M059J (cell line): ENCODE data around the gene CAPN14. TPM values are rescaled to one million over a fixed set of nuclear protein-coding genes. Genes with fewer than 3 reads are reported as not detected.
A peak's percentile ranks its signal among the peaks of the same experiment; 100 is the strongest.

Experiments used
- DNase-seq: peaks from one replicate; pipeline ENCODE4 v3.0.0-alpha.2; 2012; ENCODE audit warnings: low read depth
- total RNA-seq: library from RNA; depleted of rRNA; stranded (reverse); fragments of >200 nt; shearing (Covaris generic); gene quantifications from 2 replicates; pipeline ENCODE4 v1.2.3, GENCODE V29; 2014

CAPN14 gene
- total RNA-seq, 1 experiment from 2014 or later, result 0.30 TPM

DNA sequence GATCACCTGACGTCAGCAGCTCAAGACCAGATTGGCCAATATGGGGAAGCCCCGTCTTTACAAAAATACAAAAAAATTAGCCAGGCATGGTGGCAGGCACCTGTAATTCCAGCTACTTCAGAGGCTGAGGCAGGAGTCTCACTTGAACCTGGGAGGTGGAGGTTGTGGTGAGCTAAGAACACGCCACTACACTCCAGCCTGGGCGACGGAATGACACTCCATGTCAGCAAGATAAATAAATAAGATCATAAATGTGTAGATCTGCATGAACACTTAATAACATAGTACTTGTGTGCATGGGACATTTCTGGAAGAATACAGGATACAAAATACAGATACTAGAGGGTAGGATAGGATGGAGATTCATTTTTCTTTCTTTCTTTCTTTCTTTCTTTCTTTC lies 25.7 kb upstream of the CAPN14 start:
- DNase-seq, result no peak

DNA sequence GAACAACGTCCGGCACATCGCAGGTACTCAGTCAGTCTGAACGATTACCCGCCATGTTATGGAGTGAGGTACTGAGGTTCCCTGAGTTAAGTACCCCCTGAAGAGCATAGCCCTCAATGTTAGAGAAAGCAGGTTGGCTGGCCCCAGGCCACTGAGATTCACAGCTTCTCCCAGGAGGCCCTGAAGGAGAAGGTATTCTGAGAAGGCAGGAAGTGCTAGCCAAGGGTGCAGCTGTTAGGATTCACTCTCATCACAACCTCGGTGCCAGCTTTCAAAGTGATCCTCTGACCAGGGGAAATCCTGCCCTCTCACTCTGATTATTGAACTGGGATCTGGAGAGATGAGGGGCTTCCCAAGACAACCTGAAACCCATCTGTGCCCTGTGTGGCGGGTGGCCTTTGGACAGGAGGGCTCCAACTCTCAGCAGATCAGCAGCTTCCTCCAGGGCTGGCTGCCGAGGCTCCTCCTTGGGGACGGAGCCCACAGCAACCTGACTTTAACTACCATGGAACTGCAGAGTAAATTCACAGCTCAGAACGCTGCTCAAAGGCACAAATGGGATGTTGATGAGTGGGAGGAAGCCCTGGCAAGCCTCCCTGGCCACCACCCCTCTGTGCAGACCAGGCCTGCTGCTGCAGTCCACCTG lies 24.4 kb upstream of the CAPN14 start:
- no peak for DNase-seq

DNA sequence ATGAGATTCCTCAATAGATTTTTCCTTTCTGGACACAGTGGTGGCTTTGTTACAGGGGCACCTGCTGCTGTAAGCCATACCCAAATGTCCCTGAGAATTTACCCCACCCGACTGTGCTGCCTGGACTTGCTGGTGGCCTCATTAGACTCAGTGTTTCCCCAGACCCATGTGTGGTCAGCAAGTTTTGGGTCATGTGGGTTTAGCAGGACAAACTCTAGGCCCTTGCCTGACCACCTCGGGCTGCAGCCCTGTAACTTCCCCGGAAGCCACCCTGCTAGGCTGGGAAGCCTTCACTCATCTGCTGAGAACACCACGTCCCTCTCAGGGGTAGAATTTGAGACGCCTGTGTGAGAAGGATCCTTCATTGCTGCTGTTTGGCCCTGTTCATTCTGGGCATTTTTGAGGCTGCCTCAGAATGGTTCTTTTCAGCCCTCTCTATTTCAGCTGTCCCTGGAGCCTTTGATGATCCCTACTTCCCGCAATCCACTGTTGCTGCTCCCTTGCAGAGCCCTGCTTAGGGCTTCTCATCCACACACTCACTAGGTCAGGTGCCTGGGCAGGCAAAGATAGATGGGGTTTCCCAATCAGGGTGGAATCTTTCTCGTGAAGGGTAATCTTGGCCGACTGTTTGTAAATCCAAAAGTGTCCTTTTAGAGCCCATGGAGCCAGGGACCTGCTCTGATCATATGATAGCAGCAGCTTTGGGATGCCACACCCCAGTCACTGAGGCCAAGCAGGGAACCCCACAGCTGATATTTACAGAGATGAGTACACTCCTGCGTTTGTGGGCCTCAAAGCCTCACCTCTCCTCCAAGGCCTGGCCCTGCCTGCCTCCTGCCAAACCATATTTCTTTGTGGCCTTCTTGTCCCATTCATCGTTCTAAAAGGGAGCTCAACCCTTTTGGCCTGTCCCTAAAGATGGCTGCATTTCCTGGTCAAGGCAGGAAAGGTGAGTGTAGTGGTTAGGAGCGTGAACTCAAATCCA lies 23.4 kb upstream of the CAPN14 start:
- no peak for DNase-seq

DNA sequence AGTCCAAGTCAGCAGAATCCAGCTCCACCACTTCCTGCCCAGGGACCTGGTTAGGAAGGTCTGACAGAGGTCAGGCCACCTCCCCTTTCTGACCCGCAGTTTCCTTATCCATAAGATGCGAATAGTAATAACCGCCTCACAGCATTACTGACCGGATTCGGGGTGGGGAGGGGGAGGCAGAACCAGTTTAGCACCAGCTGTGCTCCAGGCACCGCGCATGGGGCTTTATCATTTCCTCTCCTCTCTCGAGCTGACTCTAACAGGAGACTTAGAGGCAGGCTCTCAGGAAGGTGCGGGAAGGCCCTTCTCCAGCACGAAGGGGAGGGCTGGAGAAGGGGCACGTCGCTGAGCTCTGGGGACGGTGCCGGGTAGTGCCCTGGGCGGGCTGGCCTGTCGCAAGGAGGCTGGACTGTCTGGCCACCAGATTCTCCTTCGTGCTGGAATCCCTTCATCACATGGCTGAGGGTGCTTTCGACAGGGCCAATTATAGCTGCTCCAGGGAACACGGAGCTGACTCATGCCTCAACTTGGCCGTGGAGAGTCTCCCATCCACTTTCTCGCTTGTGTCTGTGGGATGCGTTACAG lies 22.4 kb upstream of the CAPN14 start:
- DNase-seq, result peak; percentile 24

DNA sequence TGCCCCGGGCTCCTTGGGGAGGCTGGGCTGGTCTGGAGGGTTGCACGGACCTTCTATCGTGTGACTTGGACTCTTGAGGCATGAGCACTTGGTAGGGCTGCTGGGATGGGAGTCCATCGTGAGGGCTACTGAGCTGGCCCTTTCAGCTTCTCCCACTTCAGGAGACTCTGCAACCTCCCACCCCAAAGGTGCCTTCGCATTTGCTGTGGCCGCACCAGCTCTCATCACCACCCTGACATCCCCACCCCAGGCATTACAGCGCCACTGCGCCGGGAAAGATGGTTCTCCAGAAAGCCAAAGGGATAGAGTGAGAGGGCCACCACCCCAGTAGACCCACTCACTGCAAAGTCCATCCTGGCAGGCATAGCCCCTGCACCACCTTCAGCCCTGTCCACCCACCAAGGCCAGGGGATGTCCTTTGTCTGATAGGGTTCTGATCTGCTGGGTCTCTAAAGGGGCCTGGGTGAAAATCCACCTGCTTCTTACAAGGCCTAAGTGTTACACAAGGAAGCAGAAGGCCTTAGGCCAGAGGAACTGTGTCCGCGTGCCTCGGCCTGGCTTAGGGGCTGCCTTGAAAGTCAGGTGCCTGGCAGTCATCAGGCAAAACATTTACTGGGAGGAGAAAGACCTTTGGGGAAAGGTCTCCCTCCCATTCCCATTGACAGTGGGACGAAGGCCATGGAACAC lies 21.7 kb upstream of the CAPN14 start:
- DNase-seq, result no peak

DNA sequence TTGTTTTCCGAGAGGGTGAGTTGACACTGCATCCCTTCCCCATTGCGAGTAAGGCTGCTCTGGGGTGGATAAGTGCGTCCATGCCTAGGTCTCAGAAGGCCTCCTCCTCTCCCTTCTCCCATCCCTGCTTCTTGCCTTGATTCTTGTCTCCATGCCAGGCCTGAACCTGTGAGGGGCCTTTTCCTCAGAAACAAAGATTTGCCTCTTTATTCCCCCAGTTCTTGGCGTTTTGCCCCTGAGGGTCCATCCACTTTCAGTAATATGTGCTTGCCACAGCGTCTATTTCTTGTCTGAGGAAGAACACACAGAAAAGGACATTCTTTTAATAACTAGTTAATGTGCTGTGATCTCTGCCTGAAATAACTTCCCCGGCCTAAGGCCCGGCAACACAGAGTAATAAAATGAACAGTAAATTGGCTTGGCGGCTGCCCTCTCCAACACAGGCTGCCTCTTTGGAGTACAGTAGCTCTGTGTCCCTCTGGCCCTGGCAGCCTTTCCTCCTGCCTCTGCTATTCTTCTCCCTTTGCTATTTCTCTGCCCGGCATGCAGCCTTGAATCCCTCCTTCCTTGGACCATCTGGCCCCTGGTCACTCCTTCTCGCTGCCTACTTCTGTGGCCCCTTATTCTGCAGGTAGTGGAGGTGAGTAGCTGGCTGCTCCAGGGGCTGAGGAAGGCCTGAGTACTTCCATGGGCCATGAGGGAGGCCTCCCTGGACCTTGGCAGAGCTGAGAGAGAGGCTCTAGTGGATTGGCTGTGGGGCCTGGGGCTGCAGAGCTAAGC lies 21.0 kb upstream of the CAPN14 start:
- no peak for DNase-seq

DNA sequence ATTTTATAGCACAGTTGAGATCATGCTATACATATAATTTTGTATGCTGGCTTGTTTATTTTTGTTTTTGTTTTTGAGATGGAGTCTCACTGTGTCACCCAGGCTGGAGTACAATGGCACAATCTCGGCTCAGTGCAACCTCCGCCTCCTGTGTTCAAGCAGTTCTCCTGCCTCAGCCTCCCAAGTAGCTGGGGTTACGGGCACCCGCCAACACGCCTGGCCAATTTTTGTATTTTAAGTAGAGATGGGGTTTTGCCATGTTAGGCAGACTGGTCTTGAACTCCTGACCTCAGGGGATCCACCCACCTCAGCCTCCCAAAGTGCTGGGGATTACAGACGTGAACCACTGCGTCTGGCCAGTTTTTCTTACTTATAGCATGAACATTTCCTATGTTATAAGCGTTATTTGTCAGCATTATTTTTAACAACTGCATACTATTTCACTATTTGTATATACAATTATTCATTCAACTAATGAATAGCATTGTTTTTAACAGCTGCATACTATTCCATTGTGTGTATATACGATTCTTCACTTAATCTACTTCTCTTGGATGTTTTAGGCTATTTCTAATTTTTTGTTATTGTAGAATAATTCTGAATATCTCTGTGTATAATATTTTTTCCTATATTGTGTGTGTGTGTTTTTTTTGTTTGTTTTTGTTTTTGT lies 20.2 kb upstream of the CAPN14 start:
- no peak for DNase-seq

DNA sequence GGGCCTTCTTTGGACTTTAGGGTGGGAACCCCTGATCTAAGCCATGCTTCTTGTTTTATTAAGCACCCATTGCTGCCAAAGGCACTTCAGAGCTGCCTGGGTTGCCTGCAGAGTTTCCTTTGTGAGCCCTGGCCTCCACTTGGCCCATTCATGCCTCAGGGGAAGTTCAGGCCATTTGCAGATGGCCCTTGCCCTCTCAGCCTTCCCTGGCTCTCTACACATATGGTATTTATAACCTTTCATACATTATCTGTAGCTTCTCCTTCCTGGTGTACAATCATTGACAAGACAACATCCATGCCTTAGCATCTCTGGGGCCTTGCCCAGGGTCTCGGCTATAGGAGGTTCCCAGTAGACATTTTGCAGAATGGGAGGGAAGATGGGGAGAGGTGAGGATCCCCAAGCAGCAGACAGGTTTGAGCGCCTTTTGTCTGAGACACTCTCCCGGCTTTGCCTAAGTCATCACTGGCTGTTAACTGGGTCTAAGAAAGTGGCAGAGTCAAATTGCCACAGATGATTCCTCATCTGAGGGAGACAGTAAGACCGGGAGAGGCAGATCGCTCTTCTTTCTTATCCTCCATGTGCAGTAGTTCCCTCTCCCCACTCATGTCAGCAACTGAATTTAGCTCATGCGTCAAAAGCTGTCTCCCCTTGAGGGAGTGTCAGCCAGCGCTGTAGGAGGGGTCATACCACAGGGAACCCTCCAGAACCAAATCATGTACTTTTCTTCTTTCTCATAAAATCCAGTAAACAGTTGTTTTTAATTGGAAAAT lies 19.3 kb upstream of the CAPN14 start:
- no peak for DNase-seq

DNA sequence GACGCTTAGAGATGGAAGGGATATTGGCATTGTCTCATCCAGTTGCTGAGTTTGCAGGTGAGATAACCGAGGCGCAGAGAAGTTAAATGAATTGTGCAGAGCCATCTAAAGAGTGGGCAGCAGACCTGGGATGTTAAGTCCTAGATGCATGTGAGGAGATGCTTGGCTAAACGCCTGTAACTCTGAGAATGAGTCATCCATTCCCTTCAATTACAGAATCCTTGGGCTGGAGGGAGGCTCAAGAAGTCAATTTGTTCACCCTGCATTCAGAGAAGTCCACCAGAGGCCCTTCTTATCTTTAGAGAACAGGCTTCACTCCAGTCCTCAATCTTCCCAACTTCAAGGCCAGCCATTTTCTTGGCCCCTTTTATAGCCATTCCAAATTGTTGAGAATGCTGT lies 18.2 kb upstream of the CAPN14 start:
- DNase-seq, result peak; percentile 90

DNA sequence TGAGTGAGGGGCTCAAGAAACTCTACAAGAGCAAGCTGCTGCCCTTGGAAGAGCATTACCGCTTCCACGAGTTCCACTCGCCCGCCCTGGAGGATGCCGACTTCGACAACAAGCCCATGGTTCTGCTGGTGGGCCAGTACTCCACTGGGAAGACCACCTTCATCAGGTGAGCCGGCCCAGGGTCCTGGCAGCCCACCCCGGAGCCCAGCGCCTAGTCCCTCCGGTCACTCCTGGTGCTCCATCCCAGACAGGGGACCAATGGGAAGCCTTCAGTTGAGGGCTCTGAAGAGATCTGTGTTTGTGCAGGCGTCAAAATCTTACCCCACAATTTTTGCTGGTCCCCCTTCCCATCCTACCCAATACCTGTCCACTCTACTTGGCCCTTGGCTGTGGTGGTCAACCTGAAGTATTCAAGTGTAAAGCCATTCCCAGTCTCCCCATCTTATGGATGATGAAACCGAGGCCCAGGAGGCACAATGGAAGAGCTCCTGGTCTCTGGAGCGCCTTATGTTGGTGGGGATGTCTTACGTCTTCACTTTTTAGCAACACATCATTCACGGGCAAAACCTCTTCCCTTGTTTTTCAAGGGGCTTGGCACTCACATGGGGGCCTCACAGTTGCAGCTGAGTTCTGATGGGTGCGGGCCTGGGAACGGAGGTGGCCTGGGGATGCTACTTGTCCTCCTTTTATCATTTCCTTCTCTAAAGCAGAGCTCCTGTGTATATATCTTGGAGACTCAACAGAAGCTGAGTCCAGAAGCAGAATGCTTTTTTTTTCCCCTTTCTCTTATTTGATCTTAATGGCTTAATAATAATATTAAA lies 17.6 kb upstream of the CAPN14 start:
- DNase-seq, result no peak

DNA sequence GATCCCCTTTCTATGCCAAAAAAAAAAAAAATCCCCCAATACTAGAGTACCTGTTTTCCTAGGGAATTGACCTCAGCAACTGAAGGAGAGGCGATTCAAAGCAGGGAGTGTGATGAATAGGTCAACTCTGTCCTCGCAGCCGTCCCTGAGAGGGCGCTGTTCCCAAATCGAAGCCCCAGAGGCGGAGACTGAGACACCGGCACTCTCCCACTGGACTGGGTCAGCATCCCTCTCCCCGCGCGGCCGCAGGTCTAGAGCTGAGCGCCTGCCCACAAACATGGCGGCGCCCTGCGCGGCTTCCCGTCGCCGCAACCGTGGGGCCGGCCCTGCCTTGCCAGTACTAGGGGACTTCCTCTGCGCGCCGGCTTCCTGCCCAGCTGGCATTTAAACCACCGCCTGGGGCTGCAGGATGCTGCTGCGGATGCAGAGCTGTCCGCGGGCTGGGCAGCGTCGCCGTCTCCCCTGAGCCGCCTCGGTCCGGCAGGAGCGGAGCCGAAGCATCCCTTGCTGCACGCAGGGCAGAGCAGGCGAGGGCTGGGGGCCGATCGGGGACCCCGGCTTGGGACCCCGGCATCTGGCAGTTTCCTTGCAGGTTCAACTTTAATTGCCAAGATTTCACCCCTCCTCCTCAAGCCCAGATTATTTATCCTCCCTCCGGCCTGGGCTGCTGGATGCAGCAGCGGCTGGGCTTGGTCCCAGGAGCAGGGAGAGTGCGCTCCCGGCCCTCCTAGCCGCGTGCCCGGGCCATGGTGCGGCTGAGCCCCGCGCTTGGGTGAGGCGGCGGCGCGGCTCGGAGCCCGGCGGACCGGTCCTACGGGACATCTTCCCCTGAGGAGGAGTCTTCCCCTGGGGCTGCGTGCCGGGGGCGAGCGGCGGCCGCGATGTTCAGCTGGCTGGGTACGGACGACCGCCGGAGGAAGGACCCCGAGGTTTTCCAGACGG lies 16.7 kb upstream of the CAPN14 start, which contains the start of gene EHD3:
Gene EHD3 (plus strand): TSS at position 412 of the 942 bp plus-strand sequence. CDS start 470 bp downstream, at position 882.
- peak; percentile 93 for DNase-seq

DNA sequence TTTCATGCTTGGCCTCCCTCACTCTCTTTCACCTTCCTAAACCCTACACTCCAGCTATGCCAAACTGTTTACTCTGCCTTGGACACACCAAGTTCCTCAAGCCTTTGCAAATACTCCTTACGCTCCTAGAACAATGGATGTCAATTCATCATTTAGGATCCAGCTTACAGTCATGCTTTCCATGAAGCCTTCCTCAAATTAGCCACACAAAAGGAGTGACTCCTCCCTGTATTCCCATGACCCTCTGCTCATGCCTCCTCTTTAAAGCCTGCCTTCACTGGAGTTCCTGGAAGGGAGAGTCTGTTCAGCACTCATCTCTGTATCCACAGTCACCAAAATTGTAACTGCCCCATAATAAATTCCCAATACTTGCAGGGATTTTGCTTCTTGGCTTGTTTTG lies 15.9 kb upstream of the CAPN14 start:
- DNase-seq, result peak; percentile 17

DNA sequence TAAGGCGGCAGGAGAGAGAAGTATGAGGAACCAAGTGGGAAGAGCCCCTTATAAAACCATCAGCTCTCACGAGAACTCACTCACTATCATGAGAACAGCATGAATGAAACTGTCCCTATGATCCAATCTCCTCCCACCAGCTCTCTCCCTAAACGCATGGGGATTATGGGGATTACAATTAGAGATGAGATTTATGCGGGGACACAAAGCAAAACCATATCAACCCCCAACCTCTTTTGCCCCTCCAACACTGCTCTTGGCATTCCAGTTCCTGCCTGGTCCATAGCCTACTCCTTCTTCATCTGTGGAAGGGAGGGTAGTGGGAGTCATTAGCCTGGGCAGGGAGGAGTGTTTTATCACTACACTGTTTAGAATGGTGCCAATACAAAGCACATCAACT lies 15.3 kb upstream of the CAPN14 start:
- no peak for DNase-seq

DNA sequence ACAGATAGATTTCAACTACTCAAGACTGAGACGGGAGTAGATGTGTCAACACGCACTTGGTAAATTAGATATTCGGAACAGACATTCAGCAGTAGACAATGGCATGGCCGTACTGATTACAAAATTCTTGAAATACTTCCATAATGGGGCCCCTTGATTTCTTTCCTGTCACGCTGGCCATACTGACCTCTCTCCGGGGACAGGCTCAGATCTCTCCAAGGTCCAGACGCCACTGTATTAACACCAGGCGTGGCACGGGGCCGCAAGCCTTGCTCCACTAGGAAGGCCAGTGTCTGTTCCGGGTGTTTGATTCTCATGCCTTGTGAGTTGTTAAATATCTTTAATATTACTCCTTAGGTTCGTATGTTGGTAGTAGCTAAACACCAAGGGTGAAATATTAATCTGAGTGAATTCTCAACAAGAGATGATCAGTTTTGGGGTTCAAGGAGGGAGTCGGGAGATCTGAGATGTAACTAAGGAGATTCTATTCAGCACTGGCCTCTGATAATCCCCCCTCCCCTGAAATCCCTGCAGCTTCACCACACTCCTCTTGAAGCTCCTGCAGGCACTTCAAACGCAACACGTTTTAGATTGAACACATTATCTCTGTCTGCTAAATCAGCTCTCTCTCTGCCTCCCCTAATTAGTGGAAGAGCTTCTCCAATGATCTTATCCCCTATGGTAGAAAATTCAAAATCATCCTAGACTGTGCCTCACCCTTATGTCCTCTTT lies 14.4 kb upstream of the CAPN14 start:
- no peak for DNase-seq

DNA sequence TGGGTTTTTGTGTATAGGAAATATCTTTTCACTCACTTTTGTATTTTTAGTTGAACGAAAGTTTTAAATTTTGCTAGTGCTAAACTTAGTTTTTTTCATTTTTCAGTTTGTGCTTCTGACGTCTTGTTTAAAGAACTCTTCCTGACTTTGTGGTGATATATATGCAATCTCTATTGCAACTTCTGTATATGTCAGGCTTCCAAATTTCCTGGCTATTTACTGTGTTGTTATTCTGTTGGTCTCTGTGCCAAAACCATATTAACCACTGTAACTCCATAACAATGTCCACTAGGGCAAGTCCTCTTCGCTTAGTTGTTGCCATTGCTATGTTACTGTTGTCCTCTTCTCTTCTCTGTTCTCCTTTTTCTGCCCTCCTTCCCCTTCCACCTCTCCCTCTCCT lies 13.4 kb upstream of the CAPN14 start:
- no peak for DNase-seq

DNA sequence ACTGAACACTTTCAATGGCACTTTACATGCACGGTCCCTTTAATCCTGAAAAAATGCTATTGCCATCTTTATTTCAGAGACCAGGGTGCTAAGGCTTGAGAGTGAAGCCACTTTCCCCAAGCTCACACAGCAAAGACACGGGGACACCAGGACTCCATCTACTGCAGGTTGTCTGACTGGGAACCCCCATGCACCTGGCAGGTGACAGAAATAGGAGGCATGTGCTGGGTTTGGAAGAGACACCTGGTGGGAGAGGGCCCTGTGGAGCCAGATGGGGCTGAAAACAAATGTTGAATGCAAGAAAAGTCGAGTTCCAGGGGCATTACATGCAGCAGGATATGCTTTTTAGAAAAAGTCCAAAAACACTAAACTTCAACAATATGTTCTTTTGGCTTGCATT lies 11.4 kb upstream of the CAPN14 start:
- DNase-seq, result no peak

DNA sequence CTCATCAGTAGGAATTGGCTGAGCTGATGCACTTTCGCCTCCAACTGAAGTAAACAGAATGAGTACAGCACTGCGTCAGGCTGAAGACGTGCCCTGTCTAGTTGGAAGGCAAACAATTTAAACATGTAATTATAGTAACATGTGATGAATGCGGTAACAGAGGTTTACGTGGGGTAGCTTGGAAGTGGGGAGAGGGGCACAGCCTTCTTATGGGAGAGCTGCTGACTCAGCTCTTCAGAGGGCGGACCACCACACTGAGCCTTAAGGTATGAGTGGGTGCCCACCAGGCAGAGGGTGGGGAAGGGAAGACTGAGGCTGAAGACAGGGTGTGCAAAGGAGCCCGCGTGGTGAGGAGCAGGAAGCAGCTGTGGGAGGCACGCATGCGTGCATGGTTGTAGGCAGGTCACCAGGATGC lies 10.4 kb upstream of the CAPN14 start:
- peak; percentile 14 for DNase-seq
